ENCODE measurements around the gene DOK4. TPM values are rescaled to one million over a fixed set of nuclear protein-coding genes. Genes with fewer than 3 reads are reported as not detected.

DOK4 gene
- total RNA-seq, 1 donor from 2014 or later: 19.4 TPM

- H3K27me3 ChIP-seq: no peaks in the 10 kb centered on the region
- intact Hi-C loops (cut with DNase I): no loop called here
- H3K9me3 ChIP-seq: no peaks in the 10 kb centered on the region
- TF ChIP-seq POLR2A (IDR thresholded peaks at IDR 0.05) (no peak), POLR2AphosphoS5 (IDR thresholded peaks at IDR 0.05; ENCODE audit: insufficient read depth in 1 of 2, low read depth in 1 of 2) (no peak)
- TF ChIP-seq, protein P1, sequence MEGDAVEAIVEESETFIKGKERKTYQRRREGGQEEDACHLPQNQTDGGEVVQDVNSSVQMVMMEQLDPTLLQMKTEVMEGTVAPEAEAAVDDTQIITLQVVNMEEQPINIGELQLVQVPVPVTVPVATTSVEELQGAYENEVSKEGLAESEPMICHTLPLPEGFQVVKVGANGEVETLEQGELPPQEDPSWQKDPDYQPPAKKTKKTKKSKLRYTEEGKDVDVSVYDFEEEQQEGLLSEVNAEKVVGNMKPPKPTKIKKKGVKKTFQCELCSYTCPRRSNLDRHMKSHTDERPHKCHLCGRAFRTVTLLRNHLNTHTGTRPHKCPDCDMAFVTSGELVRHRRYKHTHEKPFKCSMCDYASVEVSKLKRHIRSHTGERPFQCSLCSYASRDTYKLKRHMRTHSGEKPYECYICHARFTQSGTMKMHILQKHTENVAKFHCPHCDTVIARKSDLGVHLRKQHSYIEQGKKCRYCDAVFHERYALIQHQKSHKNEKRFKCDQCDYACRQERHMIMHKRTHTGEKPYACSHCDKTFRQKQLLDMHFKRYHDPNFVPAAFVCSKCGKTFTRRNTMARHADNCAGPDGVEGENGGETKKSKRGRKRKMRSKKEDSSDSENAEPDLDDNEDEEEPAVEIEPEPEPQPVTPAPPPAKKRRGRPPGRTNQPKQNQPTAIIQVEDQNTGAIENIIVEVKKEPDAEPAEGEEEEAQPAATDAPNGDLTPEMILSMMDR (IDR thresholded peaks at IDR 0.05): no peak
- H3K4me1 ChIP-seq: peaks cover under 1% of the 10 kb centered on the region
- H3K36me3 ChIP-seq: no peaks in the 10 kb centered on the region
- H3K27ac ChIP-seq: no peak overlapping the region
- H3K4me3 ChIP-seq: no peak overlapping the region
- DNase-seq (ENCODE audit: extremely low spot score in 2 of 2): no peak
Observed at GRCh38 chr16:57507136-57508034, 21.1 kb upstream of the DOK4 start.

GRCh38 chr16:57505169-57505568 is 18.9 kb upstream of the DOK4 start:
- Histone ChIP-seq H3K9me3 (no peaks in the 10 kb centered on the region), H3K27ac (no peak overlapping the region), H3K4me1 (no peaks in the 10 kb centered on the region), H3K27me3 (no peaks in the 10 kb centered on the region), H3K36me3 (no peaks in the 10 kb centered on the region), H3K4me3 (no peak overlapping the region)
- no peak for DNase-seq (ENCODE audit: extremely low spot score in 2 of 2)
- intact Hi-C loops (cut with DNase I): no loop called here
- TF ChIP-seq, protein P1 (IDR thresholded peaks at IDR 0.05): no peak
- TF ChIP-seq POLR2AphosphoS5 (IDR thresholded peaks at IDR 0.05; ENCODE audit: insufficient read depth in 1 of 2, low read depth in 1 of 2) (no peak), POLR2A (IDR thresholded peaks at IDR 0.05) (no peak)

GRCh38 chr16:57504491-57504890 is 18.2 kb upstream of the DOK4 start:
- DNase-seq (ENCODE audit: extremely low spot score in 2 of 2): no peak
- Histone ChIP-seq H3K4me1 (no peaks in the 10 kb centered on the region), H3K36me3 (no peaks in the 10 kb centered on the region), H3K9me3 (no peaks in the 10 kb centered on the region), H3K27me3 (no peaks in the 10 kb centered on the region), H3K4me3 (no peak overlapping the region), H3K27ac (no peak overlapping the region)
- intact Hi-C loops (cut with DNase I): no loop called here
- TF ChIP-seq, protein P1 (IDR thresholded peaks at IDR 0.05): no peak
- TF ChIP-seq POLR2AphosphoS5 (IDR thresholded peaks at IDR 0.05; ENCODE audit: insufficient read depth in 1 of 2, low read depth in 1 of 2) (no peak), POLR2A (IDR thresholded peaks at IDR 0.05) (no peak)

GRCh38 chr16:57504001-57504400 is 17.7 kb upstream of the DOK4 start:
- Histone ChIP-seq H3K9me3 (no peaks in the 10 kb centered on the region), H3K4me1 (no peaks in the 10 kb centered on the region), H3K4me3 (no peak overlapping the region), H3K36me3 (no peaks in the 10 kb centered on the region), H3K27me3 (no peaks in the 10 kb centered on the region), H3K27ac (no peak overlapping the region)
- DNase-seq (ENCODE audit: extremely low spot score in 2 of 2): no peak
- intact Hi-C loops (cut with DNase I): no loop called here
- no peak for TF ChIP-seq POLR2AphosphoS5 (IDR thresholded peaks at IDR 0.05; ENCODE audit: insufficient read depth in 1 of 2, low read depth in 1 of 2)
- TF ChIP-seq, protein P1 (IDR thresholded peaks at IDR 0.05): no peak
- TF ChIP-seq POLR2A (IDR thresholded peaks at IDR 0.05): no peak

GRCh38 chr16:57503366-57503765 is 17.1 kb upstream of the DOK4 start:
- TF ChIP-seq, protein P1 (IDR thresholded peaks at IDR 0.05): no peak
- TF ChIP-seq POLR2A (IDR thresholded peaks at IDR 0.05) (no peak), POLR2AphosphoS5 (IDR thresholded peaks at IDR 0.05; ENCODE audit: insufficient read depth in 1 of 2, low read depth in 1 of 2) (no peak)
- H3K27ac ChIP-seq: no peak overlapping the region

More at GRCh38 chr16:57503366-57503765, 17.1 kb upstream of the DOK4 start:
- intact Hi-C loops (cut with DNase I): no loop called here
- Histone ChIP-seq H3K4me1 (no peaks in the 10 kb centered on the region), H3K36me3 (no peaks in the 10 kb centered on the region), H3K27me3 (no peaks in the 10 kb centered on the region), H3K4me3 (no peak overlapping the region), H3K9me3 (no peaks in the 10 kb centered on the region)
- no peak for DNase-seq (ENCODE audit: extremely low spot score in 2 of 2)

Measured in vagina (tissue), 2 donors.